GM13976 (cell line): Measurements from ENCODE around the gene PTPN4.

ENCODE experiments used
- DNase-seq: peaks from one replicate; pipeline ENCODE4 v3.0.0; 2012; ENCODE audit warnings: low spot score
- CTCF ChIP-seq: IDR thresholded peaks from 2 replicates; pipeline ENCODE4 v1.5.1; 2012; ENCODE audit warnings: borderline replicate concordance, mild to moderate bottlenecking; ENCODE audit not compliant: insufficient read depth; ENCODE audit errors: extremely low read depth, missing control alignments, control extremely low read depth
- in situ Hi-C: fragments of 300-500 bp; cut with MboI; formaldehyde crosslinking; loops from one replicate; pipeline ENCODE4 v1.12.0; 2022; ENCODE audit warnings: low sequenced_read_pairs, mixed read lengths, inconsistent platforms; ENCODE audit not compliant: unreplicated experiment

Gene PTPN4

GRCh38 chr2:119934319-119934718 lies 174.6 kb downstream of the PTPN4 start:
- no peak for DNase-seq
- in situ Hi-C loops = no loop called here
- no peak for TF ChIP-seq CTCF

- in situ Hi-C loops = no loop called here
Measured at GRCh38 chr2:119937680-119938079, 178.0 kb downstream of the PTPN4 start.

GRCh38 chr2:119939915-119940314 lies 180.2 kb downstream of the PTPN4 start:
- no peak for TF ChIP-seq CTCF
- in situ Hi-C loops = no loop called here
- DNase-seq = no peak

More at GRCh38 chr2:119937680-119938079, 178.0 kb downstream of the PTPN4 start:
- TF ChIP-seq CTCF = no peak
- no peak for DNase-seq

GRCh38 chr2:119940856-119941255 lies 181.1 kb downstream of the PTPN4 start:
- no peak for TF ChIP-seq CTCF
- no peak for DNase-seq
- in situ Hi-C loops = no loop called here

DNA sequence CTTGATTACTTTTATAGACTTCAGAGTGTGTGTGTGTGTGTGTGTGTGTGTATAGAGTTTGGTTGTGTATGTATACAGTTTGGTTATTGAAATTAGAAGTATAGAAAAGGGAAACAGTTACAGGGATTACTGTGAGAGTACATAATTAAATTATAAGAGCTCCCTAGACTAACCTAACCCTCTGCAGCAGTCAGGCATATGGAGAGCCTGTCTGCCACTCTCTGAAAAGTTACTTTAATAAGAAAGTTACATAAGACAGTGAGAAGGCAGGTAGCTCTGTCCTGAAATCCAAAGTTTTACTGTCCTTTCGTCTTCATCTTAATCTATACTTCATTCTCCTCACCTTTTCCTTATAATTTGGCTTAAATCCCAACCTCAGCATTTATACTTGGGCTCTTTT lies 181.7 kb downstream of the PTPN4 start:
- DNase-seq = no peak
- in situ Hi-C loops = no loop called here

GRCh38 chr2:119941981-119942513 lies 182.3 kb downstream of the PTPN4 start:
- in situ Hi-C loops = no loop called here
- no peak for TF ChIP-seq CTCF
- no peak for DNase-seq

More for the DNA sequence above, 181.7 kb downstream of the PTPN4 start:
- TF ChIP-seq CTCF = no peak
